ENCODE data around the gene POLA1.

POLA1 gene

GRCh38 chrX:24682739-24683432 is 10.8 kb upstream of the POLA1 start:
- Histone ChIP-seq H3K4me1 (no peaks in the 10 kb centered on the region), H3K27me3 (ENCODE audit: control insufficient read depth, insufficient read depth, low read length) (no peaks in the 10 kb centered on the region), H3K79me2 (no peaks in the 10 kb centered on the region), H3K4me2 (ENCODE audit: low read length) (no peak overlapping the region), H3K27ac (no peak overlapping the region), H3K36me3 (ENCODE audit: control insufficient read depth, insufficient read depth, low read length) (no peaks in the 10 kb centered on the region), H2AFZ (no peak overlapping the region), H3K4me3 (ENCODE audit: low read depth, low read length) (no peak overlapping the region), H3K9me3 (ENCODE audit: control insufficient read depth, low read length) (no peaks in the 10 kb centered on the region), H3K9ac (no peak overlapping the region)
- TF ChIP-seq CTCF (IDR thresholded peaks at IDR 0.05), result no peak

GRCh38 chrX:24684048-24684447 is 9.7 kb upstream of the POLA1 start:
- no peak overlapping the region for H3K4me3 ChIP-seq (ENCODE audit: low read depth, low read length)
- H3K4me2 ChIP-seq (ENCODE audit: low read length), result no peak overlapping the region
- TF ChIP-seq CTCF (IDR thresholded peaks at IDR 0.05), result no peak
- no peaks in the 10 kb centered on the region for H3K27me3 ChIP-seq (ENCODE audit: control insufficient read depth, insufficient read depth, low read length)
- no peak overlapping the region for H3K27ac ChIP-seq
- no peaks in the 10 kb centered on the region for H3K36me3 ChIP-seq (ENCODE audit: control insufficient read depth, insufficient read depth, low read length)
- no peaks in the 10 kb centered on the region for H3K4me1 ChIP-seq
- H2AFZ ChIP-seq, result no peak overlapping the region
- no peak overlapping the region for H3K9ac ChIP-seq
- H3K9me3 ChIP-seq (ENCODE audit: control insufficient read depth, low read length), result no peaks in the 10 kb centered on the region
- no peaks in the 10 kb centered on the region for H3K79me2 ChIP-seq

GRCh38 chrX:24692305-24692704 is 1.4 kb upstream of the POLA1 start:
- H3K9ac ChIP-seq, result no peak overlapping the region
- H3K27ac ChIP-seq, result no peak overlapping the region
- no peak overlapping the region for H3K4me3 ChIP-seq (ENCODE audit: low read depth, low read length)
- H3K4me2 ChIP-seq (ENCODE audit: low read length), result no peak overlapping the region
- no peak for TF ChIP-seq CTCF (IDR thresholded peaks at IDR 0.05)
- H3K9me3 ChIP-seq (ENCODE audit: control insufficient read depth, low read length), result no peaks in the 10 kb centered on the region
- H3K79me2 ChIP-seq, result no peaks in the 10 kb centered on the region
- no peaks in the 10 kb centered on the region for H3K27me3 ChIP-seq (ENCODE audit: control insufficient read depth, insufficient read depth, low read length)
- H3K4me1 ChIP-seq, result no peaks in the 10 kb centered on the region
- peak overlapping the region; percentile 53 for H2AFZ ChIP-seq
- no peaks in the 10 kb centered on the region for H3K36me3 ChIP-seq (ENCODE audit: control insufficient read depth, insufficient read depth, low read length)

GRCh38 chrX:24694825-24695224 is 1.1 kb downstream of the POLA1 start:
- Histone ChIP-seq H3K4me2 (ENCODE audit: low read length) (no peak overlapping the region), H3K4me3 (ENCODE audit: low read depth, low read length) (no peak overlapping the region), H3K27me3 (ENCODE audit: control insufficient read depth, insufficient read depth, low read length) (no peaks in the 10 kb centered on the region), H3K9me3 (ENCODE audit: control insufficient read depth, low read length) (no peaks in the 10 kb centered on the region), H3K4me1 (no peaks in the 10 kb centered on the region), H3K9ac (no peak overlapping the region), H2AFZ (no peak overlapping the region), H3K79me2 (no peaks in the 10 kb centered on the region), H3K36me3 (ENCODE audit: control insufficient read depth, insufficient read depth, low read length) (no peaks in the 10 kb centered on the region), H3K27ac (no peak overlapping the region)
- TF ChIP-seq CTCF (IDR thresholded peaks at IDR 0.05), result no peak

GRCh38 chrX:24696294-24696693 is 2.6 kb downstream of the POLA1 start:
- Histone ChIP-seq H3K27me3 (ENCODE audit: control insufficient read depth, insufficient read depth, low read length) (no peaks in the 10 kb centered on the region), H3K9ac (no peak overlapping the region), H3K4me3 (ENCODE audit: low read depth, low read length) (no peak overlapping the region), H3K4me1 (no peaks in the 10 kb centered on the region), H3K4me2 (ENCODE audit: low read length) (no peak overlapping the region), H2AFZ (no peak overlapping the region), H3K27ac (no peak overlapping the region), H3K9me3 (ENCODE audit: control insufficient read depth, low read length) (no peaks in the 10 kb centered on the region), H3K36me3 (ENCODE audit: control insufficient read depth, insufficient read depth, low read length) (no peaks in the 10 kb centered on the region), H3K79me2 (no peaks in the 10 kb centered on the region)
- TF ChIP-seq CTCF (IDR thresholded peaks at IDR 0.05), result no peak

All from parathyroid adenoma (tissue), 2 donors.